Neural cell (in vitro differentiated cells): ENCODE data around the gene PIGA. TPM values are rescaled to one million over a fixed set of nuclear protein-coding genes. Genes with fewer than 3 reads are reported as not detected.

Source experiments
- H2AFZ ChIP-seq: fragments of 200-600, 300-800 bp; sonication (generic), shearing (Covaris generic); 2 replicates; pipeline ENCODE4 v1.6.0; 2014; ENCODE audit warnings: low read depth, mild to moderate bottlenecking, antibody characterized with exemption, low read length, moderate library complexity
- H3F3A ChIP-seq: fragments of 200-600 bp; shearing (Covaris generic); 2 replicates; pipeline ENCODE4 v1.6.1; 2016; ENCODE audit warnings: mild to moderate bottlenecking, moderate library complexity, mixed read lengths, antibody characterized with exemption, low read length; ENCODE audit not compliant: insufficient read depth, poor library complexity, severe bottlenecking
- H3K27ac ChIP-seq: fragments of 200-600, 300-800 bp; sonication (generic), shearing (Covaris generic); 2 replicates; pipeline ENCODE4 v1.5.1; 2014; ENCODE audit warnings: mild to moderate bottlenecking, low read length, moderate library complexity
- H3K27me3 ChIP-seq: fragments of 300-800, 200-600 bp; sonication (generic), shearing (Covaris generic); 2 replicates; pipeline ENCODE4 v1.6.0; 2014; ENCODE audit warnings: mild to moderate bottlenecking, low read depth, low read length, moderate library complexity; ENCODE audit not compliant: insufficient read depth
- H3K36me3 ChIP-seq: fragments of 300-800, 200-600 bp; sonication (generic), shearing (Covaris generic); 2 replicates; pipeline ENCODE4 v1.5.1; 2014; ENCODE audit warnings: mild to moderate bottlenecking, antibody characterized with exemption, low read length, moderate library complexity; ENCODE audit not compliant: insufficient read depth
- H3K4me2 ChIP-seq: fragments of 300-800, 200-600 bp; sonication (generic), shearing (Covaris generic); 2 replicates; pipeline ENCODE4 v1.6.0; 2014; ENCODE audit warnings: mild to moderate bottlenecking, low read length
- H3K4me3 ChIP-seq: fragments of 300-800, 200-600 bp; sonication (generic), shearing (Covaris generic); 2 replicates; pipeline ENCODE4 v1.5.1; 2014; ENCODE audit warnings: mild to moderate bottlenecking, low read length, moderate library complexity
- H3K79me2 ChIP-seq: fragments of 200-600 bp; shearing (Covaris generic); replicated peaks from 2 replicates; pipeline ENCODE4 v1.6.0; 2014; ENCODE audit warnings: mild to moderate bottlenecking, low read length, moderate library complexity; ENCODE audit not compliant: insufficient read depth
- H3K9ac ChIP-seq: fragments of 300-800, 200-600 bp; sonication (generic), shearing (Covaris generic); 2 replicates; pipeline ENCODE4 v1.6.1; 2016; ENCODE audit warnings: mild to moderate bottlenecking, low read length, mixed read lengths
- H3K9me2 ChIP-seq: fragments of 200-600 bp; shearing (Covaris generic); 2 replicates; pipeline ENCODE4 v1.6.1; 2016; ENCODE audit warnings: mild to moderate bottlenecking, low read length, mixed read lengths; ENCODE audit not compliant: insufficient read depth
- H3K9me3 ChIP-seq: fragments of 200-600, 300-800 bp; sonication (generic), shearing (Covaris generic); 2 replicates; pipeline ENCODE4 v1.6.1; 2016; ENCODE audit warnings: mild to moderate bottlenecking, mixed run types, low read length, moderate library complexity, mixed read lengths
- H4K20me1 ChIP-seq: fragments of 200-600 bp; shearing (Covaris generic); 2 replicates; pipeline ENCODE4 v1.6.1; 2016; ENCODE audit warnings: mild to moderate bottlenecking, mixed run types; ENCODE audit not compliant: insufficient read depth
- CTCF ChIP-seq: fragments of 450-650 bp; IDR thresholded peaks from 2 replicates; pipeline ENCODE4 v1.5.1; 2014; ENCODE audit warnings: antibody characterized with exemption, mild to moderate bottlenecking, moderate library complexity; ENCODE audit not compliant: poor library complexity, severe bottlenecking
- EP300 ChIP-seq: fragments of 450-650 bp; conservative IDR thresholded peaks from 2 replicates; pipeline ENCODE4 v1.6.1; 2014; ENCODE audit warnings: antibody characterized with exemption, mild to moderate bottlenecking, moderate library complexity; ENCODE audit not compliant: poor library complexity, severe bottlenecking
- EZH2 ChIP-seq: fragments of 200-600, 300-800 bp; shearing (Covaris generic), sonication (generic); IDR thresholded peaks from 2 replicates; pipeline ENCODE4 v1.6.1; 2014; ENCODE audit warnings: antibody characterized with exemption, low read length, borderline replicate concordance, mild to moderate bottlenecking; ENCODE audit not compliant: insufficient read depth, poor library complexity, severe bottlenecking
- MXI1 ChIP-seq: fragments of 450-650 bp; conservative IDR thresholded peaks from 2 replicates; pipeline ENCODE4 v1.6.1; 2014; ENCODE audit warnings: antibody characterized with exemption, mild to moderate bottlenecking; ENCODE audit not compliant: poor library complexity, severe bottlenecking
- POLR2AphosphoS5 ChIP-seq: IDR thresholded peaks from 2 replicates; pipeline ENCODE4 v1.6.1; 2012
- RAD21 ChIP-seq: fragments of 450-650 bp; conservative IDR thresholded peaks from 2 replicates; pipeline ENCODE4 v1.6.1; 2014; ENCODE audit warnings: antibody characterized with exemption, mild to moderate bottlenecking, moderate library complexity
- REST ChIP-seq: IDR thresholded peaks from 2 replicates; pipeline ENCODE4 v1.6.1; 2012; ENCODE audit warnings: borderline replicate concordance
- SMC3 ChIP-seq: fragments of 450-650 bp; conservative IDR thresholded peaks from 2 replicates; pipeline ENCODE4 v1.6.1; 2014; ENCODE audit warnings: antibody characterized with exemption, mild to moderate bottlenecking, moderate library complexity; ENCODE audit not compliant: poor library complexity
- TAF1 ChIP-seq: IDR thresholded peaks from 2 replicates; pipeline ENCODE4 v1.6.1; 2012; ENCODE audit warnings: low read depth
- polyA plus RNA-seq: library from polyadenylated mRNA; depleted of rRNA; stranded (reverse); fragments of >200 nt; gene quantifications from 2 replicates; pipeline ENCODE4 v1.2.3, GENCODE V29; 2014

PIGA gene
- polyA plus RNA-seq, 1 donor from 2014 or later = 17.5 TPM

- Histone ChIP-seq H3K79me2 (no peaks in the 10 kb centered on the region), H3K4me2 (no peak overlapping the region), H4K20me1 (no peaks in the 10 kb centered on the region), H3K9me3 (no peaks in the 10 kb centered on the region), H3K27me3 (no peaks in the 10 kb centered on the region), H3K4me3 (no peak overlapping the region), H3K9ac (no peak overlapping the region), H3K27ac (no peak overlapping the region), H3F3A (no peaks in the 10 kb centered on the region), H3K36me3 (no peaks in the 10 kb centered on the region), H2AFZ (no peak overlapping the region), H3K9me2 (no peaks in the 10 kb centered on the region)
- TF ChIP-seq POLR2AphosphoS5 = no peak
- TF ChIP-seq RAD21 = no peak
These were observed 47.5 kb upstream of the PIGA start for GRCh38 chrX:15382813-15383212.

GRCh38 chrX:15376956-15377355 lies 41.6 kb upstream of the PIGA start:
- no peak for TF ChIP-seq REST
- no peak for TF ChIP-seq SMC3
- no peak for TF ChIP-seq TAF1
- no peak for TF ChIP-seq POLR2AphosphoS5
- no peak for TF ChIP-seq MXI1
- no peak for TF ChIP-seq RAD21
- TF ChIP-seq CTCF = no peak
- TF ChIP-seq EP300 = no peak
- TF ChIP-seq EZH2 = no peak
- Histone ChIP-seq H4K20me1 (no peaks in the 10 kb centered on the region), H3K9ac (no peak overlapping the region), H3K9me3 (no peaks in the 10 kb centered on the region), H3F3A (no peaks in the 10 kb centered on the region), H3K36me3 (no peaks in the 10 kb centered on the region), H3K4me2 (no peak overlapping the region), H3K27me3 (no peaks in the 10 kb centered on the region), H3K9me2 (no peaks in the 10 kb centered on the region), H3K79me2 (no peaks in the 10 kb centered on the region), H2AFZ (no peak overlapping the region), H3K4me3 (no peak overlapping the region), H3K27ac (no peak overlapping the region)

GRCh38 chrX:15373976-15374375 lies 38.7 kb upstream of the PIGA start:
- Histone ChIP-seq H2AFZ (no peak overlapping the region), H3K9ac (no peak overlapping the region), H4K20me1 (no peaks in the 10 kb centered on the region), H3K9me3 (no peaks in the 10 kb centered on the region), H3K27ac (no peak overlapping the region), H3K36me3 (no peaks in the 10 kb centered on the region), H3K27me3 (no peaks in the 10 kb centered on the region), H3K79me2 (no peaks in the 10 kb centered on the region), H3K4me2 (no peak overlapping the region), H3F3A (no peaks in the 10 kb centered on the region), H3K9me2 (no peaks in the 10 kb centered on the region), H3K4me3 (no peak overlapping the region)
- TF ChIP-seq EZH2 (no peak), RAD21 (no peak), POLR2AphosphoS5 (no peak), TAF1 (no peak), EP300 (no peak), MXI1 (no peak), SMC3 (no peak), CTCF (no peak), REST (no peak)
